Vagina (tissue), 2 donors: Measurements from ENCODE around the gene CDH4. TPM values are rescaled to one million over a fixed set of nuclear protein-coding genes. Genes with fewer than 3 reads are reported as not detected.

Source experiments
- DNase-seq, 2 donors: peaks; one replicate each; pipeline ENCODE4 v3.0.0-alpha.2; 2017; ENCODE audit errors: extremely low spot score in 2 of 2
- H3K27ac ChIP-seq: fragments of 200-600 bp; sonication (generic); one replicate; pipeline ENCODE4 v1.5.1; 2019
- H3K27me3 ChIP-seq: fragments of 200-600 bp; sonication (generic); one replicate; pipeline ENCODE4 v1.5.1; 2019
- H3K36me3 ChIP-seq, 2 donors: fragments of 200-600 bp; sonication (generic); one replicate each; pipeline ENCODE4 v1.5.1; 2017 to 2019
- H3K4me1 ChIP-seq: fragments of 200-600 bp; sonication (generic); one replicate; pipeline ENCODE4 v1.5.1; 2019
- H3K4me3 ChIP-seq, 2 donors: fragments of 200-600 bp; sonication (generic); 1 replicate in 1 of 2; 2 replicates in 1 of 2; pipeline ENCODE4 v1.5.1; 2016 to 2019
- H3K9me3 ChIP-seq: fragments of 200-600 bp; sonication (generic); one replicate; pipeline ENCODE4 v1.5.1; 2019
- POLR2A ChIP-seq, 2 donors: fragments of 450-650 bp; IDR thresholded peaks; one replicate each; pipeline ENCODE4 v1.6.1; 2017; ENCODE audit warnings: antibody characterized with exemption in 2 of 2, mild to moderate bottlenecking in 2 of 2, moderate library complexity in 2 of 2
- POLR2AphosphoS5 ChIP-seq, 2 donors: sonication (generic); formaldehyde crosslinking; IDR thresholded peaks; one replicate each; pipeline ENCODE4 v1.9.0; 2017; ENCODE audit warnings: antibody characterized with exemption in 2 of 2, mild to moderate bottlenecking in 2 of 2, low read depth in 1 of 2; ENCODE audit not compliant: insufficient read depth in 1 of 2
- intact Hi-C: fragments of 100-400 bp; cut with DNase I; formaldehyde crosslinking; loops from one replicate; pipeline ENCODE4 v1.15.1; 2023
- total RNA-seq: library from RNA; depleted of rRNA; stranded (reverse); fragments of >200 nt; gene quantifications from one replicate; pipeline ENCODE4 v1.2.3, GENCODE V29; 2016
- TF ChIP-seq, protein P1 (sequence below), 3 experiments: fragments of 450-650 bp in 2 of 3; fragments of 200-600 bp in 1 of 3; sonication (generic) in 1 of 3; IDR thresholded peaks; one replicate each; pipeline ENCODE4 v1.5.1; 2017 to 2019; ENCODE audit warnings: antibody characterized with exemption in 3 of 3, mild to moderate bottlenecking in 2 of 3, moderate library complexity in 2 of 3

Gene CDH4
- total RNA-seq, 1 donor from 2014 or later: 0.25 TPM

DNA sequence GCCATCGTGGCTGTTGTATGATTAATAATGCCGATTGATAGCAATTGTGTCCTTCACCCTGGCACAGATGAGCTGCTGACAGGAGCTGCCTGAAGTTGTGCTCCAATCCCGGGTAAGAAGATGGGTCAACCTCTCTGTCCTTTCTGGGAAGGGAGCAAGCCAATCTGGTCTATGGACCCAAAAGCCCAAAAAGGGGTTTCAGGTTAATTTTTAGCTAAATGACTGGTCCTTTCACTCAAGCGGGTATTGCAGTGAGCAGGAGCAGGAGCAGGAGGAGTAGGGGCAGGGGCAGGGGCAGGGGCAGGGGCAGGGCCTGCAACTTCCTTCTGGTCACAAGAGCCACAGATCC lies 648.9 kb downstream of the CDH4 start:
- TF ChIP-seq POLR2A (IDR thresholded peaks at IDR 0.05): no peak
- TF ChIP-seq POLR2AphosphoS5 (IDR thresholded peaks at IDR 0.05; ENCODE audit: insufficient read depth in 1 of 2, low read depth in 1 of 2): no peak
- TF ChIP-seq, protein P1, sequence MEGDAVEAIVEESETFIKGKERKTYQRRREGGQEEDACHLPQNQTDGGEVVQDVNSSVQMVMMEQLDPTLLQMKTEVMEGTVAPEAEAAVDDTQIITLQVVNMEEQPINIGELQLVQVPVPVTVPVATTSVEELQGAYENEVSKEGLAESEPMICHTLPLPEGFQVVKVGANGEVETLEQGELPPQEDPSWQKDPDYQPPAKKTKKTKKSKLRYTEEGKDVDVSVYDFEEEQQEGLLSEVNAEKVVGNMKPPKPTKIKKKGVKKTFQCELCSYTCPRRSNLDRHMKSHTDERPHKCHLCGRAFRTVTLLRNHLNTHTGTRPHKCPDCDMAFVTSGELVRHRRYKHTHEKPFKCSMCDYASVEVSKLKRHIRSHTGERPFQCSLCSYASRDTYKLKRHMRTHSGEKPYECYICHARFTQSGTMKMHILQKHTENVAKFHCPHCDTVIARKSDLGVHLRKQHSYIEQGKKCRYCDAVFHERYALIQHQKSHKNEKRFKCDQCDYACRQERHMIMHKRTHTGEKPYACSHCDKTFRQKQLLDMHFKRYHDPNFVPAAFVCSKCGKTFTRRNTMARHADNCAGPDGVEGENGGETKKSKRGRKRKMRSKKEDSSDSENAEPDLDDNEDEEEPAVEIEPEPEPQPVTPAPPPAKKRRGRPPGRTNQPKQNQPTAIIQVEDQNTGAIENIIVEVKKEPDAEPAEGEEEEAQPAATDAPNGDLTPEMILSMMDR (IDR thresholded peaks at IDR 0.05): no peak
- Histone ChIP-seq H3K4me3 (no peak overlapping the region), H3K4me1 (no peaks in the 10 kb centered on the region), H3K27ac (no peak overlapping the region), H3K9me3 (no peaks in the 10 kb centered on the region), H3K27me3 (no peaks in the 10 kb centered on the region), H3K36me3 (no peaks in the 10 kb centered on the region)
- no peak for DNase-seq
- intact Hi-C loops: no loop called here

DNA sequence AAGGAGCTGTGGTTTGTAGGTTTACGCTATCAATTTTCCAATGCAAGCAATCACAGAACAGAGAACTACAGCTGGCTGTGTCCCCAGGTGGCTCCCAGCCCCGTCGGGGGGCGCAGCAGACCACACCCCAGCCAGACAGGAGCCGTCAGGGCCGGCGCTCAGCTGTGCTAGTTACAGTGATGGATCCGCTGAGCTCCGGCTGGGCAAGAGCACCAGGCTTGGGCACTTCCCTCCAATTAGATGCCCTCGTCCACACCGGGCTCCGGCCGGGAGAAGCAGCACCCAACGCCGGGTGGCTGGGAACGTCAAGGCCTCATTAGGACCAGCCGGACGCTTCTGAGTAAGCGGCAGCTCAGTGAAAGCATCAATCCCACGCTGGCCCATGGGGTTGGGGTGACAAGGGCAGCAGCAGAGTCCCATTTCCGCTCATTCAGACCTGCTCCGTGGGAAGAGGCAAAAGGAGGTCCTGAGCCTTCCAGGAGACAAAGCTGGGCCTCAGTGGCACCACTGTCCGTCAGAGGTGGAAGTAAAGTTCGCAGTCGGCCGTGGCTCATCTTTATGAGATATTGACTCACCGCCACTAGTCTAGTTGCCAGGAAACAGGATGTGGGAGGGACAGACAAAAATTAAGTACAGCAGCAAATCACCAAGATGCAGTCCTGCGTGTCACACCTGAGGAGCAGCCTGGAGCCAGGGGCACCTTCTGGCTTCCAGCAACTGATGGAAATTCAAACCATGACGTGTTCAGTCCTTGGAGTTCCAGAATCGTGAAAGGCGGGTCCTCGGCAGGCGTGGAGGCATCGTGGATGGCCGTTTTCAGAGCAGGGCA lies 649.5 kb downstream of the CDH4 start:
- TF ChIP-seq, protein P1 (IDR thresholded peaks at IDR 0.05): no peak
- no peak for TF ChIP-seq POLR2A (IDR thresholded peaks at IDR 0.05)
- no peak for TF ChIP-seq POLR2AphosphoS5 (IDR thresholded peaks at IDR 0.05; ENCODE audit: insufficient read depth in 1 of 2, low read depth in 1 of 2)
- intact Hi-C loops: no loop called here
- DNase-seq: no peak
- no peaks in the 10 kb centered on the region for H3K27me3 ChIP-seq
- no peak overlapping the region for H3K27ac ChIP-seq
- no peaks in the 10 kb centered on the region for H3K4me1 ChIP-seq
- H3K9me3 ChIP-seq: no peaks in the 10 kb centered on the region
- no peaks in the 10 kb centered on the region for H3K36me3 ChIP-seq
- H3K4me3 ChIP-seq: no peak overlapping the region

DNA sequence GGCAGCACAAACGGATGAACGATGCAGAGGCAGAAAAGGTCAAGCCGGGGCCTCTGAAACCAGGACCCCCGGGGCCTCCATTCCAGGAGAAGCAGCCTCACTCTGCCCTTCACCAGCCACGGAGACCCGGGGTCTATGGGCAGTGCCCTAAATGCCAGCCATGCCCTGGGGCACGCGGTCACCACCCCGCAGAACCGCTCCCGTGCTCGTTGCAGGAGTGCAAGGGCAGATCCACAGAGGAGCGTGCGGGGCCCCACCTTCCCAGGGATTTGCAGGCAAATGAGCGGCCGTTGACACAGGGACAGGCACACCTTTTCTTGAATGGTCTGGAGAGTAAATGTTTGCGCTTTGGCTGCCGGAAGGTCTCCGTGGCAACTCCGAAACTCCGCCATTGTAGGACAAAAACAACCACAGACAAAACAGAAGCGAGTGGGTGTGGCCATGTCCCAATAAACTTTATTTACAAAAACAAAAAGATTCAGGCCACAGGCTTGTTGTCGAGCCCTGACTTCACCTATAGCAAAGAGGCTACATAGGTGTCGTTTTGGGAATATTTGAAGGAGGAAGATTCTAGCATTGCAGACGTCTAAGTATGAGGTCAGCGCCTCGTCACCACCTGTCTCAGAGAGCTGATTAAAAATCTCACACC lies 650.3 kb downstream of the CDH4 start:
- Histone ChIP-seq H3K27ac (no peak overlapping the region), H3K4me3 (no peak overlapping the region), H3K4me1 (no peaks in the 10 kb centered on the region), H3K36me3 (no peaks in the 10 kb centered on the region), H3K9me3 (no peaks in the 10 kb centered on the region), H3K27me3 (no peaks in the 10 kb centered on the region)
- DNase-seq: no peak
- intact Hi-C loops: no loop called here
- TF ChIP-seq, protein P1 (IDR thresholded peaks at IDR 0.05): no peak
- no peak for TF ChIP-seq POLR2A (IDR thresholded peaks at IDR 0.05)
- TF ChIP-seq POLR2AphosphoS5 (IDR thresholded peaks at IDR 0.05; ENCODE audit: insufficient read depth in 1 of 2, low read depth in 1 of 2): no peak

DNA sequence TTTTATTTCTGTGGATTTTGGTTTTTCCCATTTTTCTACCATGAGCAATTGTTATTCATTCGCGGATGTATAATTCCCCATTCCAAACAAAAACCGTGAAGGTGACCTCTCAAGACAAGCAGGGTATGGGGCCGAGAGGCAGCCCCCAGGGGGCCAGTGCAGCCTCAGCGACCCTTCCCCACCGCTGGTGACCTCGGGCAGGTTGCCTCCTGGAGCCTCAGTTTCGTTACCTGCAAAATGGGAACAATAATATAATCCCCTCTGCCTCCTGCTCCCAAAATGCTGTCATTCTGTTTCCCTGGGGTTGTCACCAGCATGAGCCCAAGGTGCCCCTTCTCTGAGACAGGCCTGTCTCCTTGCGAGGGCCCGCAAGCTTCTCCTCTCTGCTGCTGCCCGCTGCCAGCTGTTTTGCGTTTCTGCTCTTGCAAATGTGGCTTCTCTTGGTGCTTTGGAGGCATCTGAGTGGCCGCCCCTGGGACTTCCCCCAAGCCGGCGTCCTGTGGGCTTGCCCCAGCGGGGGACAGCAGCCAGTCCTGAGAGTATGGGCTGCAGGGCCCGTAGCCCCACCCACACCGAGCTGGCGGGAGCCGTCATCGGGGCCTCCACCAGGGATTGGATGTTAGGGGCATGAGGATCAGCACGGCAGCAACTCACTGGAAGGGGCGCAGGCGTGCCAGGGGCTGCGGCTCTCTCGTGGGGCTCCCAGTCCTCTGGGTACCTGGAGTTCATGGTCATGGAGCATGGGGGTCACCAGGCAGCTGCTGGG lies 651.7 kb downstream of the CDH4 start:
- no peaks in the 10 kb centered on the region for H3K4me1 ChIP-seq
- H3K4me3 ChIP-seq: no peak overlapping the region
- H3K9me3 ChIP-seq: no peaks in the 10 kb centered on the region
- TF ChIP-seq, protein P1 (IDR thresholded peaks at IDR 0.05): no peak
- TF ChIP-seq POLR2A (IDR thresholded peaks at IDR 0.05): no peak
- no peak for TF ChIP-seq POLR2AphosphoS5 (IDR thresholded peaks at IDR 0.05; ENCODE audit: insufficient read depth in 1 of 2, low read depth in 1 of 2)
- DNase-seq: no peak
- intact Hi-C loops: no loop called here
- H3K27ac ChIP-seq: no peak overlapping the region
- no peaks in the 10 kb centered on the region for H3K36me3 ChIP-seq
- no peaks in the 10 kb centered on the region for H3K27me3 ChIP-seq
